Testis (tissue), 3 donors: ENCODE measurements around the gene SSBP3. TPM values are rescaled to one million over a fixed set of nuclear protein-coding genes. Genes with fewer than 3 reads are reported as not detected.

ENCODE experiments used
- DNase-seq: peaks from one replicate; pipeline ENCODE4 v3.0.0-alpha.2; 2019
- H3K27ac ChIP-seq, 2 donors: fragments of 200-600 bp; sonication (generic); one replicate each; pipeline ENCODE4 v1.5.1; 2019
- H3K27me3 ChIP-seq: fragments of 200-600 bp; sonication (generic); one replicate; pipeline ENCODE4 v1.5.1; 2019
- H3K36me3 ChIP-seq: fragments of 200-600 bp; sonication (generic); one replicate; pipeline ENCODE4 v1.5.1; 2017; ENCODE audit warnings: low read depth; ENCODE audit errors: missing control alignments
- H3K4me1 ChIP-seq: fragments of 200-600 bp; sonication (generic); one replicate; pipeline ENCODE4 v1.5.1; 2019
- H3K4me3 ChIP-seq, 2 donors: fragments of 200-600 bp; sonication (generic); one replicate each; pipeline ENCODE4 v1.5.1; 2017 to 2019
- H3K9me3 ChIP-seq: fragments of 200-600 bp; sonication (generic); one replicate; pipeline ENCODE4 v1.5.1; 2017
- POLR2A ChIP-seq: fragments of 450-650 bp; IDR thresholded peaks from one replicate; pipeline ENCODE4 v1.6.1; 2017; ENCODE audit warnings: antibody characterized with exemption, mild to moderate bottlenecking, moderate library complexity
- WGBS, 2 donors: methylation state at CpG; one replicate each; pipeline ENCODE4 v1.1.5; 2018; 5-methylcytosine and 5-hydroxymethylcytosine counted together
- intact Hi-C: fragments of 100-400 bp; cut with DNase I; formaldehyde crosslinking; loops from one replicate; pipeline ENCODE4 v1.15.1; 2023; ENCODE audit warnings: low total_unique reads
- polyA plus RNA-seq: library from polyadenylated mRNA; stranded (reverse); fragments of 350-450 nt; fragmentation: Illumina TruSeq; extraction: RNeasy Lipid Tissue Mini Kit (QIAGEN cat#74804); gene quantifications from one replicate; pipeline ENCODE4 v1.2.3, GENCODE V29; 2014; ENCODE audit warnings: low read depth, low replicate concordance; ENCODE audit not compliant: insufficient read depth
- total RNA-seq, 2 donors: library from RNA; depleted of rRNA; stranded (reverse); fragments of >200 nt; gene quantifications; one replicate each; pipeline ENCODE4 v1.2.3, GENCODE V29; 2016
- TF ChIP-seq, protein P1 (sequence below), 3 experiments: fragments of 450-650 bp in 2 of 3; fragments of 200-600 bp in 1 of 3; sonication (generic) in 1 of 3; IDR thresholded peaks; one replicate each; pipeline ENCODE4 v1.5.1; 2016 to 2019; ENCODE audit warnings: antibody characterized with exemption in 3 of 3, mild to moderate bottlenecking in 2 of 3, moderate library complexity in 1 of 3

The SSBP3 gene
- total and polyA plus RNA-seq, 3 donors from 2014 or later = 88.8 to 99.0 (median 91.6) TPM

DNA sequence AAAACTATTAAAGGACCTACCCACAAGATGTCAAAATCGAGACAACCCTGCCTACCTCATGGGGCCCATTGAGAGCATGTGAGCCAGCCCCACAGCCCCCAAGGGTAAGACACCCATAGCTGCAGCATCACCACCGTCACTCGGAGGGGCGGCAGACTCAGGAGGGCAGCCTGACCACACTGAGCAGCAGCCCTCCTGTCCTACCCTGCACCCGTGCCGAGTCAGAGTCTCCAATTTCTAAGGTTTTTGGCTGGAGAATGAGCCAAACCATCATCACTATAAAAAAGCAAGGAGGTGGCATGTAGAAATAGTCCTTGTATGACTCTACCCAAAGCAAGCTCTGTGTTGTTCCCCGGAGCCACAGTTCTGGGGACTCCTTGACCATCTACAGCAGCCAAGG, 94.7 kb downstream of the SSBP3 start:
- no peak for TF ChIP-seq POLR2A
- TF ChIP-seq, protein P1, sequence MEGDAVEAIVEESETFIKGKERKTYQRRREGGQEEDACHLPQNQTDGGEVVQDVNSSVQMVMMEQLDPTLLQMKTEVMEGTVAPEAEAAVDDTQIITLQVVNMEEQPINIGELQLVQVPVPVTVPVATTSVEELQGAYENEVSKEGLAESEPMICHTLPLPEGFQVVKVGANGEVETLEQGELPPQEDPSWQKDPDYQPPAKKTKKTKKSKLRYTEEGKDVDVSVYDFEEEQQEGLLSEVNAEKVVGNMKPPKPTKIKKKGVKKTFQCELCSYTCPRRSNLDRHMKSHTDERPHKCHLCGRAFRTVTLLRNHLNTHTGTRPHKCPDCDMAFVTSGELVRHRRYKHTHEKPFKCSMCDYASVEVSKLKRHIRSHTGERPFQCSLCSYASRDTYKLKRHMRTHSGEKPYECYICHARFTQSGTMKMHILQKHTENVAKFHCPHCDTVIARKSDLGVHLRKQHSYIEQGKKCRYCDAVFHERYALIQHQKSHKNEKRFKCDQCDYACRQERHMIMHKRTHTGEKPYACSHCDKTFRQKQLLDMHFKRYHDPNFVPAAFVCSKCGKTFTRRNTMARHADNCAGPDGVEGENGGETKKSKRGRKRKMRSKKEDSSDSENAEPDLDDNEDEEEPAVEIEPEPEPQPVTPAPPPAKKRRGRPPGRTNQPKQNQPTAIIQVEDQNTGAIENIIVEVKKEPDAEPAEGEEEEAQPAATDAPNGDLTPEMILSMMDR (IDR thresholded peaks at IDR 0.05) = no peak
- 76 to 88% methylated on average over 6 to 7 of the region's 7 CpGs for WGBS, 2 donors
- Histone ChIP-seq H3K27me3 (no peaks in the 10 kb centered on the region), H3K36me3 (no peaks in the 10 kb centered on the region), H3K27ac (no peak overlapping the region), H3K4me1 (peaks cover 62% of the 10 kb centered on the region), H3K9me3 (no peaks in the 10 kb centered on the region), H3K4me3 (no peak overlapping the region)
- DNase-seq = no peak
- intact Hi-C loops = no loop called here

DNA sequence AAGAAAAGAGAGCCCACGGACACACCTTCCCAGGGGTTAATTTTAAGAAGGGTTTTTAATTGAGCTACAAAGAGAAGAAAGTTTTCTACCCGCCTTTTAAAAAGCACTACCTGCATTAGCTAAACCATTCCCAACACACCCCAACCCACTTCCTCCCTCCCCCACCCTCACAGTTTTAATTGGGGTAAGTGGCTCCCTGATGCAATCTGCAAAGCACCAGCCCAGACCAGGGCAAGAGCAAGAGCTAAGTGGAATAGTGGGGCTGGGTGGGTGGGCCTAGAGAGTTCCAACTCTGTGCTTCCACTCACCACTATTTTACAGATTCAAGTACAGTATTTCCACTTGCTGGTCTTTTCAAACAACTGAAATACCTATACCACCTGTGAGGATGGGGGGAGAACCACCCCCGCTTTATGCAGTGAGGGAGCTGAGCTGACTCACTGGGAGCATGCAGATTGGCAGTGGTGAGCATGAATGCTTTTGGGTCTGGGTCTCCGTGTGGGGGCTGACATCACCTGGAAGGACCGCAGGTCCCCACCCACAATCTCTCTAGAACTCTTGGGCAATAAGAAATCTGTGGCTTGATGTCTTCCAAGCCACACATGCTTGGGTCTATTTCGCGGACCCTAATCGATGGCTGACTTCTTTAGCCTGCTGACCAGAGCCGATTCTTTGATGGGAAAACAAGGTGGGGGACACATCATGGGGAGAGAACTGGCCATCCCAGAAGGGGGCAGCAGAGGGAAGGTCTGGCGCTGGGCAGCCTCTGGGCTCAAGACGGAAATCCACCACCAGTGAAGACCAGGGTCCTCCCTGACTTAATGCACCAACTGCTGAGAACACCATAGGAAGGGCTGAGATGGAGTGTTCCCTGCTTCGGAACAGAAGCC, 95.5 kb downstream of the SSBP3 start:
- DNase-seq = no peak
- no peak overlapping the region for H3K4me3 ChIP-seq
- intact Hi-C loops = no loop called here
- H3K9me3 ChIP-seq = no peaks in the 10 kb centered on the region
- H3K4me1 ChIP-seq = peaks cover 63% of the 10 kb centered on the region
- 76 to 84% methylated on average over 11 to 12 of the region's 12 CpGs for WGBS, 2 donors
- no peaks in the 10 kb centered on the region for H3K36me3 ChIP-seq
- peak overlapping the region in 1 of 2 donors; percentile 75 for H3K27ac ChIP-seq
- H3K27me3 ChIP-seq = no peaks in the 10 kb centered on the region
- no peak for TF ChIP-seq POLR2A
- TF ChIP-seq, protein P1 (IDR thresholded peaks at IDR 0.05) = peak in 2 of 3 experiments; percentile 7 to 31

DNA sequence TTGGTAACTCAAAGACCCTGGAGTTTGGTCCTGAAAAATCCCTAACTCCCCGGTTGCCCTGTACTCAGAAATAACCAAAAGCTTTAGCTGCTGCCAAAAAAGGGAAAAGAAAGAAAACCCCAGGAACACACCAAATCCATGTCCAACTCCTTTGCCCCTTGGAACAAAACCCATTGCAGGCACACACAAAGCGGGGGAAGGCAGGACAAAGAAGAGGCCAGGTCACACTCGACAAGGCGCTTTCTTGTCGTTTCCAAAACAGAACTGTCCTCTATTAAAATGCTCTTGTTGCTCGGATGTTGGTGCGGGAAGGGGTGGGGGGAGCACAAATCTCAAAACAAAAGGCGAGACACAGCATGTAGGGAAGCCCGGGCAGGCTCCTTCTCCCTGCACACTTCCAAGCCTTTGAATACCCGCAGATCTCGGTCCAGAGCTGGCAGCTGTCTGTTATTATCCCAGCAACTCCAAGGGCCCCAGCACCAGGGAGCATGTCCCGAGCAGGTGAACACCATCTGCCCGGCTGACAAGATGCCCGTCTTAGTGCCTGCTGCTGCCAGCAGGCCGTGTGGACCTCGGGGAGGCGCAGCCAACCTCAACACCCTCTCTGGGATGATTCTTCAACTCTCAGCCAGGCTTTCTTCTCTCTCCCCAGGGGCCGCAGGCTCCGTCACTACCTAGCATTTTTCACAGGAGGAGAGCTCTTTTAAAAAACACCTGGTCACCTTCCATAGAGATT, 96.4 kb downstream of the SSBP3 start:
- TF ChIP-seq, protein P1 (IDR thresholded peaks at IDR 0.05) = no peak
- TF ChIP-seq POLR2A = no peak
- H3K9me3 ChIP-seq = no peaks in the 10 kb centered on the region
- H3K4me1 ChIP-seq = peaks cover 55% of the 10 kb centered on the region
- H3K4me3 ChIP-seq = no peak overlapping the region
- no peaks in the 10 kb centered on the region for H3K27me3 ChIP-seq
- H3K36me3 ChIP-seq = no peaks in the 10 kb centered on the region
- 53 to 62% methylated on average over 14 to 19 of the region's 19 CpGs for WGBS, 2 donors
- H3K27ac ChIP-seq = peak overlapping the region; percentile 55 to 75
- intact Hi-C loops = no loop called here
- no peak for DNase-seq

DNA sequence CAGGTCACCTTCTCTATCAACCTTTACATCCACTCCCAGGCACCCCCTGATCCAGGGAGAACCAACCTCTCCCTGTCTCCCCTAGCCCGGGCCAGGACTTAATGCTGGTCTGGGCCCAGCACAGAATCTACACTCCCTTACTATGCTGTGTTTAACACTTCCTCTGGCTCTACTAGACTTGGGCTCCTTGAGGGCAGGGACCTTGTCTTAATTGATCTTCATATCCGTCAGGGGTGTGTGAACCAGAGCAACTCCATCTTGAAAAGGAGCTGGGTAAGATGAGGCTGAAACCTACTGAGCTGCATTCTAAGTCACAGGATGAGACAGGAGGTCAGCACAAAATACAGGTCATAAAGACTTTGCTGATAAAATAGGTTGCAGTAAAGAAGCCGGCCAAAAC, 98.9 kb downstream of the SSBP3 start:
- no peaks in the 10 kb centered on the region for H3K9me3 ChIP-seq
- peaks cover 41% of the 10 kb centered on the region for H3K4me1 ChIP-seq
- H3K27ac ChIP-seq = no peak overlapping the region
- intact Hi-C loops = no loop called here
- DNase-seq = no peak
- H3K27me3 ChIP-seq = no peaks in the 10 kb centered on the region
- WGBS, 2 donors = 96 to 100% methylated on average over 3 of the region's 3 CpGs
- TF ChIP-seq, protein P1 (IDR thresholded peaks at IDR 0.05) = no peak
- no peak for TF ChIP-seq POLR2A
- H3K4me3 ChIP-seq = no peak overlapping the region
- H3K36me3 ChIP-seq = no peaks in the 10 kb centered on the region
